Measurements from ENCODE around the gene SLC35E3. TPM values are rescaled to one million over a fixed set of nuclear protein-coding genes. Genes with fewer than 3 reads are reported as not detected.

Gene SLC35E3
- polyA plus RNA-seq, 1 of the 3 experiments (the other 2 are of a cell fraction): 5.7 TPM

Other genes with a start within 250 kb of the SLC35E3 start
- gene RAP1B, start 135.3 kb upstream of the SLC35E3 start, polyA plus RNA-seq (2012; rRNA removed): 128 and 140 TPM in 2 replicates
- gene NUP107, start 59.2 kb upstream of the SLC35E3 start, polyA plus RNA-seq (2012; rRNA removed): 30.9 and 47.5 TPM in 2 replicates
- 16.9 and 21.5 TPM in 2 replicates for gene MDM2, start 62.0 kb downstream of the SLC35E3 start, polyA plus RNA-seq (2012; rRNA removed)
- gene CPM, start 187.0 kb downstream of the SLC35E3 start, polyA plus RNA-seq (2012; rRNA removed): 10.8 and 11.9 TPM in 2 replicates